DOHH2 (cell line): ENCODE results near the gene FASN.
A peak's percentile ranks its signal among the peaks of the same experiment; 100 is the strongest.

Source experiments
- H3F3A ChIP-seq: fragments of 200-600 bp; sonication (generic), shearing (Covaris generic); 2 replicates; pipeline ENCODE4 v1.6.0; 2016; ENCODE audit warnings: antibody characterized with exemption, mild to moderate bottlenecking; ENCODE audit not compliant: control insufficient read depth, insufficient read depth
- H3K27ac ChIP-seq: fragments of 200-600 bp; sonication (generic); 2 replicates; pipeline ENCODE4 v1.5.1; 2014; ENCODE audit warnings: low read depth, mild to moderate bottlenecking, low read length, moderate library complexity
- H3K27me3 ChIP-seq: fragments of 200-600 bp; sonication (generic); 2 replicates; pipeline ENCODE4 v1.6.1; 2014; ENCODE audit warnings: mild to moderate bottlenecking, low read length, mixed read lengths; ENCODE audit not compliant: control insufficient read depth
- H3K36me3 ChIP-seq: fragments of 200-600 bp; sonication (generic); 2 replicates; pipeline ENCODE4 v1.6.1; 2014; ENCODE audit warnings: mild to moderate bottlenecking, low read length, moderate library complexity, mixed read lengths; ENCODE audit not compliant: control insufficient read depth
- H3K4me1 ChIP-seq: fragments of 200-600 bp; sonication (generic); 2 replicates; pipeline ENCODE4 v1.6.1; 2014; ENCODE audit warnings: mild to moderate bottlenecking, low read length, mixed read lengths; ENCODE audit not compliant: control insufficient read depth
- H3K4me2 ChIP-seq: fragments of 200-600 bp; sonication (generic); 2 replicates; pipeline ENCODE4 v1.6.0; 2014; ENCODE audit warnings: mild to moderate bottlenecking, low read length, moderate library complexity
- H3K4me3 ChIP-seq: fragments of 200-600 bp; sonication (generic); 2 replicates; pipeline ENCODE4 v1.5.1; 2014; ENCODE audit warnings: mild to moderate bottlenecking, low read length, mixed read lengths
- H3K79me2 ChIP-seq: fragments of 200-600 bp; sonication (generic); 2 replicates; pipeline ENCODE4 v1.6.1; 2014; ENCODE audit warnings: mild to moderate bottlenecking, low read length, mixed read lengths; ENCODE audit not compliant: control insufficient read depth
- H3K9me2 ChIP-seq: fragments of 200-600 bp; sonication (generic); replicated peaks from 2 replicates; pipeline ENCODE4 v1.6.1; 2014; ENCODE audit warnings: mild to moderate bottlenecking, low read length, mixed read lengths; ENCODE audit not compliant: control insufficient read depth
- H3K9me3 ChIP-seq: fragments of 200-600 bp; sonication (generic); 2 replicates; pipeline ENCODE4 v1.6.1; 2014; ENCODE audit warnings: antibody characterized with exemption, low read length, mixed read lengths; ENCODE audit not compliant: control insufficient read depth, insufficient read depth
- H4K20me1 ChIP-seq: fragments of 200-600 bp; sonication (generic); 2 replicates; pipeline ENCODE4 v1.6.0; 2014; ENCODE audit warnings: low read depth, mild to moderate bottlenecking, antibody characterized with exemption, low read length, moderate library complexity; ENCODE audit not compliant: control insufficient read depth, insufficient read depth
- CTCF ChIP-seq: fragments of 200-600 bp; sonication (generic); IDR thresholded peaks from one replicate; pipeline ENCODE4 v1.5.1; 2014; ENCODE audit warnings: antibody characterized with exemption, mild to moderate bottlenecking, low read depth, low read length; ENCODE audit not compliant: poor library complexity, severe bottlenecking
- EZH2phosphoT487 ChIP-seq: fragments of 200-600 bp; sonication (generic); IDR thresholded peaks from 2 replicates; pipeline ENCODE4 v1.6.1; 2017; ENCODE audit warnings: borderline replicate concordance, mild to moderate bottlenecking, antibody characterized with exemption, low read length, moderate library complexity, mixed read lengths

The FASN gene

GRCh38 chr17:82105882-82106687 is 8.0 kb upstream of the FASN start:
- H3K9me3 ChIP-seq, result no peaks in the 10 kb centered on the region
- no peaks in the 10 kb centered on the region for H3K9me2 ChIP-seq
- TF ChIP-seq CTCF (peak; percentile 48), EZH2phosphoT487 (no peak)
- H3K27ac ChIP-seq, result peak overlapping the region; percentile 70
- peaks cover 3% of the 10 kb centered on the region; the same call in 1 of the 2 replicates for H3K36me3 ChIP-seq
- peak overlapping the region; percentile 92 for H3K4me2 ChIP-seq
- peaks cover 3% of the 10 kb centered on the region; the same call in 1 of the 2 replicates for H3F3A ChIP-seq
- H3K4me3 ChIP-seq, result peak overlapping the region; percentile 72
- H4K20me1 ChIP-seq, result no peaks in the 10 kb centered on the region
- no peaks in the 10 kb centered on the region; the same call in 1 of the 2 replicates for H3K79me2 ChIP-seq
- H3K27me3 ChIP-seq, result no peaks in the 10 kb centered on the region
- peaks cover 34% of the 10 kb centered on the region for H3K4me1 ChIP-seq

DNA sequence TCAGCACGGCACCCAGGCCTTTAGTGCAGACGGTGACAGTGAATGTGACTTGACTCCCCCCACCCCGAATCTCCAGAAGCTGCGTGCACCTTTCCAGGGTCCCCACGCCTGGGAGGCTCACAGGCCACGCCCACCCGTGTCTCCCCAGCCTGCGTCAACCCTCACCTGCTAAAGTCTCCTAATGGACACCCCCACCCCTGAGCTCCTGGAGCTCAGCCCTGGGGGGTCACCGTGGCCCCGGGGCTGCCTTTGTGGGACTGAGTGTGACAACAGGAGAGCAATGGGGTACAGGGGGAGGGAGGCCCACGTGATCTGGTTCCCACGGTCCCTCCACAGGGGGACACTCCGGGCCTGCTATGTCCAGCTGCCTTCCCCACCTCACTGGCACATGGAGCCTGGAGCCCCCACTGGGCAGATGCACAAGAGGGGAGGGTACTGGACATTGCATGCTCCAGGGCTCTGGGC is 7.4 kb upstream of the FASN start:
- H3K79me2 ChIP-seq, result peaks cover 6% of the 10 kb centered on the region
- no peaks in the 10 kb centered on the region for H4K20me1 ChIP-seq
- no peaks in the 10 kb centered on the region for H3K27me3 ChIP-seq
- TF ChIP-seq EZH2phosphoT487, result no peak
- no peak for TF ChIP-seq CTCF
- H3K4me2 ChIP-seq, result peak overlapping the region; percentile 92
- no peaks in the 10 kb centered on the region for H3K9me2 ChIP-seq
- H3K4me1 ChIP-seq, result peaks cover 41% of the 10 kb centered on the region
- no peaks in the 10 kb centered on the region for H3K9me3 ChIP-seq
- H3F3A ChIP-seq, result peaks cover 5% of the 10 kb centered on the region
- peak overlapping the region; percentile 70 for H3K27ac ChIP-seq
- H3K36me3 ChIP-seq, result peaks cover 9% of the 10 kb centered on the region
- H3K4me3 ChIP-seq, result peak overlapping the region; percentile 72

- Histone ChIP-seq H3K4me3 (no peak overlapping the region), H3K4me2 (peak overlapping the region; percentile 92; the same call in 1 of the 2 replicates), H3K36me3 (peaks cover 14% of the 10 kb centered on the region), H4K20me1 (no peaks in the 10 kb centered on the region), H3K4me1 (peaks cover 46% of the 10 kb centered on the region), H3F3A (peaks cover 9% of the 10 kb centered on the region), H3K9me2 (no peaks in the 10 kb centered on the region), H3K79me2 (peaks cover 11% of the 10 kb centered on the region), H3K27ac (no peak overlapping the region), H3K9me3 (no peaks in the 10 kb centered on the region), H3K27me3 (no peaks in the 10 kb centered on the region)
- no peak for TF ChIP-seq EZH2phosphoT487
- TF ChIP-seq CTCF, result no peak
Observed at GRCh38 chr17:82104797-82105416, 6.9 kb upstream of the FASN start.
